AG10803 (cell line): Measurements from ENCODE around the gene PPP2R2C.

Experiments
- DNase-seq: peaks from one replicate; pipeline ENCODE4 v3.0.0; 2010; ENCODE audit warnings: low read depth
- H3K4me3 ChIP-seq: 2 replicates; pipeline ENCODE4 v1.5.1; 2011; ENCODE audit warnings: mild to moderate bottlenecking, low read length, control low read depth
- CTCF ChIP-seq: conservative IDR thresholded peaks from 2 replicates; pipeline ENCODE4 v1.5.1; 2011; ENCODE audit warnings: mild to moderate bottlenecking, low read length, control low read depth, inconsistent platforms

PPP2R2C gene

GRCh38 chr4:6340446-6341015, 131.9 kb downstream of the PPP2R2C start:
- no peak for TF ChIP-seq CTCF
- H3K4me3 ChIP-seq, result no peak overlapping the region
- DNase-seq, result no peak

- no peak overlapping the region for H3K4me3 ChIP-seq
- TF ChIP-seq CTCF, result no peak
- no peak for DNase-seq
Measured at GRCh38 chr4:6339818-6340445, 132.5 kb downstream of the PPP2R2C start.

DNA sequence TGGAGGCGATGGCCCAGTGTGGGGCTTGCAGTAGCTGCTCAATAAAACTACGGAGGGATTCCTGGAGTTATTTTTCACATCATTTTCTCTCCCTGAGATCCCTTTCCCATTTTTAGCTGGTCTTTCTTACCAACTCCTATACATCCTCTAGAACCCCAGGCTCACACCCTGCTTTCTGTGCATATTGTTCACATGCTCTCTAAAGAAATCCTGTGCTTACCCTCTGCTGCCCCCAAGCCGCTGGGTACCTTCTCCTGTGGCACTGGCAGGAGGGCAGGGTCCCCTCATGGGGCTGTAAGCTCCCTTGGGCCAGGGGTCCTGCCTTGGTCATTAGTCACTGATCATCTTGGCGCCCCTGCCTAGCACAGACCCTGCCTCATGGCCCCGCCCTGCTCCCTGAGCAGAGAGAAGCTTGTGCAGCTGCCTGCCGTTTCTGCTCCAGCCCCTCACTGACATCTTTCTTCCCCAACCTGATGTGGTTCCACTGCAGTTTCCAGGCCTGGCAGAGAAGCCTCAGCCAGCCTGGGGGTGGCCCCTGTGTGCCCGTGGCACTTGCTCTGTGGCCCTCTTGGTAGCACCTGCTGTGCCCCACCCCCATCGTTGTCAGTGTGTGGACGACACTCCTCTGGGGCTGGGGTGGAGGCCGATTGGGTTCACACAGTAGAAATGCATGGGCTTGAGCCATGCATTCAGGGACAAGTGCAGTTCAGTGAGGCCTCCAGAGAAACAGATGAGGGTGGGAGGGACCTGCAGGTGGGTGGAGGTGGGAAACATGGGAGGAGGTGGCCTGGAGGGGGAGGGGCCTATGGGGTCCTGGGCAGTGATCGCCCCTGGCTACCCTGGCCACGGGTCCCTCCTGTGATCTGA, 133.2 kb downstream of the PPP2R2C start:
- no peak overlapping the region for H3K4me3 ChIP-seq
- DNase-seq, result no peak
- no peak for TF ChIP-seq CTCF

GRCh38 chr4:6338175-6338950, 134.1 kb downstream of the PPP2R2C start:
- H3K4me3 ChIP-seq, result no peak overlapping the region
- DNase-seq, result no peak
- no peak for TF ChIP-seq CTCF

- no peak for TF ChIP-seq CTCF
- no peak for DNase-seq
- no peak overlapping the region for H3K4me3 ChIP-seq
Measured at GRCh38 chr4:6337331-6337935, 135.0 kb downstream of the PPP2R2C start.

- TF ChIP-seq CTCF, result no peak
- no peak overlapping the region for H3K4me3 ChIP-seq
- no peak for DNase-seq
Measured at GRCh38 chr4:6336166-6336565, 136.2 kb downstream of the PPP2R2C start.
